ENCODE measurements around the gene CCNK. TPM values are rescaled to one million over a fixed set of nuclear protein-coding genes. Genes with fewer than 3 reads are reported as not detected.

The CCNK gene
- total RNA-seq, 4 donors from 2014 or later: 25.7 to 61.9 (median 37.0) TPM

- Histone ChIP-seq H3K9me3 (no peaks in the 10 kb centered on the region), H3K36me3 (no peaks in the 10 kb centered on the region), H3K4me3 (no peak overlapping the region), H3K27ac (no peak overlapping the region), H3K27me3 (no peaks in the 10 kb centered on the region), H3K4me1 (peaks cover 0 to 3% (median 0%) of the 10 kb centered on the region in 4 donors)
- no peak for DNase-seq
- no peak for TF ChIP-seq POLR2A (IDR thresholded peaks at IDR 0.05)
- TF ChIP-seq, protein P1, sequence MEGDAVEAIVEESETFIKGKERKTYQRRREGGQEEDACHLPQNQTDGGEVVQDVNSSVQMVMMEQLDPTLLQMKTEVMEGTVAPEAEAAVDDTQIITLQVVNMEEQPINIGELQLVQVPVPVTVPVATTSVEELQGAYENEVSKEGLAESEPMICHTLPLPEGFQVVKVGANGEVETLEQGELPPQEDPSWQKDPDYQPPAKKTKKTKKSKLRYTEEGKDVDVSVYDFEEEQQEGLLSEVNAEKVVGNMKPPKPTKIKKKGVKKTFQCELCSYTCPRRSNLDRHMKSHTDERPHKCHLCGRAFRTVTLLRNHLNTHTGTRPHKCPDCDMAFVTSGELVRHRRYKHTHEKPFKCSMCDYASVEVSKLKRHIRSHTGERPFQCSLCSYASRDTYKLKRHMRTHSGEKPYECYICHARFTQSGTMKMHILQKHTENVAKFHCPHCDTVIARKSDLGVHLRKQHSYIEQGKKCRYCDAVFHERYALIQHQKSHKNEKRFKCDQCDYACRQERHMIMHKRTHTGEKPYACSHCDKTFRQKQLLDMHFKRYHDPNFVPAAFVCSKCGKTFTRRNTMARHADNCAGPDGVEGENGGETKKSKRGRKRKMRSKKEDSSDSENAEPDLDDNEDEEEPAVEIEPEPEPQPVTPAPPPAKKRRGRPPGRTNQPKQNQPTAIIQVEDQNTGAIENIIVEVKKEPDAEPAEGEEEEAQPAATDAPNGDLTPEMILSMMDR (IDR thresholded peaks at IDR 0.05): no peak
These were observed 49.4 kb downstream of the CCNK start for GRCh38 chr14:99530407-99531155.

DNA sequence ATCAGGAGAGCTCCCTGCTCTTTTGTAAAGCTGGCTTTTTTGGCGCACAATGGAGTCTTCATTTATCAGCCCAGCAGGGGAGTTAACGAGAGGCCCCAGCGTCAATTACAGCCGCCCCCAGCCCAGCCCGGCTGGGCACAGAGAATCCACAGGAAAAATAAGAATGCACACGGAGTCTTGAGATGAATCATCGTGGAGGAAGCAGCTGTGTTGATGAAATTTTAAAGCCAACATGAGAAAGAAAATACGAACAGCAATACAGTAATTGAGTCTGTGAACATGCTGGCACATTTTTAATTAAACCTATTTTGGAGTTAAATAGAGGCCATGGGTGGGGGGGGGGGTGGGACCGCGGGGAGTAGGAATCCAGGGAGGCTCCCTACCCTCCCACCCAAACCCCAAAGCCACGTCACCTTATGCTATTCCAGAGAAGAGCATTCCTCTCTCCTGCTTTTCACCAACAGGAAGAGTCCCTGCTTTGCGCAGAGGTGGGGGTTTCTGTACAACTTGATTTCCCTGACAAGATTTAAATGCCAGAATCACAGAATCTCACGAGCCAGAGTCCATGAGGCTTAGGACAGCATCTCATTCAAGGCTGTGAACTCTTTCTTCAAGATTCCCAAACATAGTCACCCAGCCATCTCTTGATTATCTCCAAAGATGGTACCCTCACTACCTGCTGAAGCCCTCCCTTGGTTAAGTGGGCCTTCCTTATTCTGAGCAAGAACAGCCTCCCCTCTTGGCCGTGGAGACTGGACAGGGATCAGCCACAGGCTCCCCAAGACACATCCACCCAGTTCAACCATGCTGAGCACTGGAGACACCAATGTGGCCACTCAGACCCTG is 50.3 kb downstream of the CCNK start:
- TF ChIP-seq, protein P1 (IDR thresholded peaks at IDR 0.05): no peak
- no peak for TF ChIP-seq POLR2A (IDR thresholded peaks at IDR 0.05)
- no peak overlapping the region for H3K4me3 ChIP-seq
- no peaks in the 10 kb centered on the region for H3K27me3 ChIP-seq
- H3K36me3 ChIP-seq: no peaks in the 10 kb centered on the region
- no peak overlapping the region for H3K27ac ChIP-seq
- no peaks in the 10 kb centered on the region for H3K4me1 ChIP-seq
- no peaks in the 10 kb centered on the region for H3K9me3 ChIP-seq
- no peak for DNase-seq

DNA sequence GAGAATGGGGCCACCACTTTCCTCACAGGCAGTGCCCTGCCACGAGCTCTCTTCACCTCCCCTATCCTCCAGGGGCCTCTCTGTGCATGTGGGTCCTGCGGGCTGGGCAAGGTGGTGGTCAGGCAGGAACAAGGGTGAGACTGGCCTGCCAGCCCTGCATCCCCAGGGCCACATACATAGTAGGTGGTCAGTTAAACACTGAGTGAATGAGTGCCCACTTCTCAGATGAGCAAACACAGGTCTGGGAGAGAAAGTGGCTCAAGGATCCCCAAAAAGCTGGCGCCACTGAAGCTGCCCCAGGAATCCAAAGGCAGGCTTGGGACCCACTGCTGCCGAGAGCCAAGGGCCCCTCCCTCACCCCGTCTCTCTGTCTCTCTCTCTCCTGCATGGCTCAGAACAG is 51.1 kb downstream of the CCNK start:
- H3K4me3 ChIP-seq: no peak overlapping the region
- H3K27me3 ChIP-seq: no peaks in the 10 kb centered on the region
- H3K27ac ChIP-seq: no peak overlapping the region
- DNase-seq: no peak
- H3K9me3 ChIP-seq: no peaks in the 10 kb centered on the region
- TF ChIP-seq, protein P1 (IDR thresholded peaks at IDR 0.05): no peak
- TF ChIP-seq POLR2A (IDR thresholded peaks at IDR 0.05): no peak
- H3K36me3 ChIP-seq: no peaks in the 10 kb centered on the region
- no peaks in the 10 kb centered on the region for H3K4me1 ChIP-seq

DNA sequence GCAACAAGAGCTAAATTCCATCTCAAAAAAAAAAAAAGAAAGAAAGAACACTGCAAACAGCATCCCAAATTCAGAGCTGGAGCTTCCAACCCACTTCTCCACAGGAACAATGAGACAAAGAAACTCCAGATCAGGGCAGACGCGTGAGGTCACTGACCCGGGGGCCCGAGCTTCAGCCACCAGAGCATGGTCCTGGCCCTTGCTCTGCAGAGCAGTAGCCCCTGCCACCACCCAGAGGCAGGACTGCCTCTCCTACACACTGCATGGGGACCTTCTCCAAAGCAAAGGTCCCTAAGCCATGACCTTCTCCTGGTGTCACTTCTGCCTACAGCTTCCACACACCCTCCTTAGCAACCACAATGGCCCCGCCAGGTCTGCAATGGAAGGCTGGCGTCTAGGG is 53.1 kb downstream of the CCNK start:
- H3K36me3 ChIP-seq: no peaks in the 10 kb centered on the region
- no peak overlapping the region for H3K27ac ChIP-seq

GRCh38 chr14:99534863-99535262 is 53.7 kb downstream of the CCNK start:
- DNase-seq: no peak
- no peak overlapping the region for H3K4me3 ChIP-seq
- TF ChIP-seq, protein P1 (IDR thresholded peaks at IDR 0.05): no peak
- no peak for TF ChIP-seq POLR2A (IDR thresholded peaks at IDR 0.05)
- H3K36me3 ChIP-seq: no peaks in the 10 kb centered on the region
- no peak overlapping the region for H3K27ac ChIP-seq
- H3K9me3 ChIP-seq: no peaks in the 10 kb centered on the region
- no peaks in the 10 kb centered on the region for H3K27me3 ChIP-seq
- H3K4me1 ChIP-seq: peaks cover 0 to 4% (median 0%) of the 10 kb centered on the region in 4 donors

More for the DNA sequence above, 53.1 kb downstream of the CCNK start:
- TF ChIP-seq, protein P1 (IDR thresholded peaks at IDR 0.05): no peak
- TF ChIP-seq POLR2A (IDR thresholded peaks at IDR 0.05): no peak
- H3K4me1 ChIP-seq: peaks cover 0 to 4% (median 0%) of the 10 kb centered on the region in 4 donors
- H3K4me3 ChIP-seq: no peak overlapping the region
- DNase-seq: no peak
- H3K9me3 ChIP-seq: no peaks in the 10 kb centered on the region
- H3K27me3 ChIP-seq: no peaks in the 10 kb centered on the region

All from Peyer's patch (tissue), 4 donors.